ENCODE measurements around the gene CHTOP.
"Not testable (repeated sequence)": the region's sequence is repeated elsewhere in the genome, so short reads cannot be mapped to it uniquely, and the experiment has no call there.

DNA sequence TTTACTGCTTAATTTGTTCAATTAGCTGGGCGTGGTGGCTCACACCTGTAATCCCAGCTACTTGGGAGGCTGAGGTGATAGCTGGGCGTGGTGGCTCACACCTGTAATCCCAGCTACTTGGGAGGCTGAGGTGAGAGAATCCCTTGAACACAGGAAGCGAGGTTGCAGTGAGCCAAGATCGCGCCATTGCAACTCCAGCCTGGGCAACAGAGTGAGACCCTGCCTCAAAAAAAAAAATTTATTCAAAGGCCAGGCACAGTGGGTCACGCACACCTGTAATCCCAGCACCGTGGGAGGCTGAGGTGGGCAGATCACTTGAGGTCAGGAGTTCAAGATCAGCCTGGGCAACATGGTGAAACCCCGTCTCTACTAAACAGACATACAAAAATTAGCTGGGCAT lies 34.8 kb downstream of the CHTOP start:
- TF ChIP-seq, protein P1, sequence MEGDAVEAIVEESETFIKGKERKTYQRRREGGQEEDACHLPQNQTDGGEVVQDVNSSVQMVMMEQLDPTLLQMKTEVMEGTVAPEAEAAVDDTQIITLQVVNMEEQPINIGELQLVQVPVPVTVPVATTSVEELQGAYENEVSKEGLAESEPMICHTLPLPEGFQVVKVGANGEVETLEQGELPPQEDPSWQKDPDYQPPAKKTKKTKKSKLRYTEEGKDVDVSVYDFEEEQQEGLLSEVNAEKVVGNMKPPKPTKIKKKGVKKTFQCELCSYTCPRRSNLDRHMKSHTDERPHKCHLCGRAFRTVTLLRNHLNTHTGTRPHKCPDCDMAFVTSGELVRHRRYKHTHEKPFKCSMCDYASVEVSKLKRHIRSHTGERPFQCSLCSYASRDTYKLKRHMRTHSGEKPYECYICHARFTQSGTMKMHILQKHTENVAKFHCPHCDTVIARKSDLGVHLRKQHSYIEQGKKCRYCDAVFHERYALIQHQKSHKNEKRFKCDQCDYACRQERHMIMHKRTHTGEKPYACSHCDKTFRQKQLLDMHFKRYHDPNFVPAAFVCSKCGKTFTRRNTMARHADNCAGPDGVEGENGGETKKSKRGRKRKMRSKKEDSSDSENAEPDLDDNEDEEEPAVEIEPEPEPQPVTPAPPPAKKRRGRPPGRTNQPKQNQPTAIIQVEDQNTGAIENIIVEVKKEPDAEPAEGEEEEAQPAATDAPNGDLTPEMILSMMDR (IDR thresholded peaks at IDR 0.05; ENCODE audit: low read length) = not testable (repeated sequence)
- TF ChIP-seq EZH2 (IDR thresholded peaks at IDR 0.05; ENCODE audit: borderline replicate concordance, low read length) = not testable (repeated sequence)
